Dermis blood vessel endothelial cell (primary cell): ENCODE measurements around the gene GPATCH2L. TPM values are rescaled to one million over a fixed set of nuclear protein-coding genes. Genes with fewer than 3 reads are reported as not detected.

Source experiments
- DNase-seq: peaks from one replicate; pipeline ENCODE4 v3.0.0; 2010
- total RNA-seq: library from RNA; depleted of rRNA; stranded (reverse); fragments of >200 nt; gene quantifications from 2 replicates; pipeline ENCODE4 v1.2.3, GENCODE V29; 2014

The GPATCH2L gene
- total RNA-seq, 1 donor from 2014 or later = 66.5 TPM

DNA sequence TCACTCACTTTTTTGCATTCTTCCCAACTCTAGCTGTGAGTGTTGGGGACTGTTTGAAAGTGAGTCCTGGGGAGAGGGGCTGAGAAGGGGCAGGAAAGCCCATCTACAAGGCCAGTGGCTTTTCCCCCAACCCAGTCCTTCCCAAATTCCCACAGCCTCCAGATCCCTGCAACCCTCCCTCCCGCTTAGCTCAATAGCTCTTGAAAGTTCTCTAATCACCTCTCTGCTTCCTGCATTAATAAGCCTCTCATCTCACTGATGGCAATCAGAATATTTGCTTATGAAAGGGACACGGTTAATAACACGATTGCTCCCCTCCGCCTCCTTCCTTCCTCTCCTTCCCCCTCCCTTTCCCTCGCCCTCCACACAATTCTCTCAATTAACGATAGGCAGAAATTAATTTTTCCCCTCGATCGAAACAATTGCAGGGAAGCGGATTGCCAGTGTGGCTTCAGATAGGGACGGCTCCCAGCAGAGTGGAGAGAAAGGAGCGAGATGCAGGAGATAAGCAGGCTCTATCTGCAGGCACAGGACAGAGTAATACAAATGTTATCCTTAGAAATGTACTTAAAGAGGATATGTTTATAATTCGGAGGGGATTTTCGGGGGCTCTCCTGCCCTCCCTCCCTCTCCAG is 15.1 kb upstream of the GPATCH2L start:
- no peak for DNase-seq

DNA sequence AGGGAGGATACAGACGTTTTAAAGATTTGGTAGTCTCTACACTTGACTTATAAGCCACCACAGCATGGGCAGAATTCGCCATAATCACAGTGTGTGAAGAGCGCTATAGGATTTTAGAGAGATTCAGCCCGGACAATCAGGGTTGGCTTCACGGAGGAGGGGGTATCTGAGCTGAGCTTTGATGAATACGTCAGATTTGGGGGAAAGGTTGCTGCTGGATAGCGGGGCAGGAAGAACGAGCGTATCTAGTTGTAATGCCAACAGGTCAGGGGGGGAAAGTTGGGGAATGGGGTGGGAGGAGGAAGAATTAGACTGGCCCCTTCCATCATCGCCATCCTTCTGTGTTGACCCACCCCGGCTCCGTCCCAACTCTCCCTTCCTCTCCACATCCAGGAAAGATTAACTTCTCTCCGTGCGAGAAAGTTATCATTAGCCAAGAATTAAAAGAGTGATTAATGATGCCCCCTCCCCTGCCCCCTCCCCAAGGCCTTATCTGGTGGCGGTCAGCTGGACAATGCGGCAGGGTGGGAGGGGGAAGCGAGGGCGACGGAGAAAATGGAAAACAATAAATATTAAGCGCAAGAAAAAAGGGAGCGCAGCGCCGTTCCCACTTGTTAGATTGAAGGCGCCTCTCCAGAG is 13.5 kb upstream of the GPATCH2L start:
- DNase-seq = no peak

GRCh38 chr14:76138758-76139723 is 12.7 kb upstream of the GPATCH2L start:
- no peak for DNase-seq

DNA sequence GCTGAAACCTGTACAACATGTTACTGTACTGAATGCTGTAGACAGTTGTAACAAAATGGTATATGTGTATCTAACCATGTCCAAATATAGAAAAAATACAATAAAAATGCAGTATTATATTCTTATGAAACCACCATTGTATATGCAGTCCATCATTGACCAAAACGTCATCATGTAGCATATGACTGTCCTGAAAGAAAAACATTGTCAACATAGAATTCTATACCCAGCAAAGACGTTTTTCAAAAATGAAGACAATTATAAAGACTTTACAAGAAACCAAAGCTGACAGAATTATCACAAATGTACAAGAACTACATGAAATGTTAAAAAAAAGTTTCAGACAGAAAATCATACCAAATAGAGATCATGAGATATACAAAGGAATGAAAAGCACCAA is 8.1 kb upstream of the GPATCH2L start:
- DNase-seq = no peak

DNA sequence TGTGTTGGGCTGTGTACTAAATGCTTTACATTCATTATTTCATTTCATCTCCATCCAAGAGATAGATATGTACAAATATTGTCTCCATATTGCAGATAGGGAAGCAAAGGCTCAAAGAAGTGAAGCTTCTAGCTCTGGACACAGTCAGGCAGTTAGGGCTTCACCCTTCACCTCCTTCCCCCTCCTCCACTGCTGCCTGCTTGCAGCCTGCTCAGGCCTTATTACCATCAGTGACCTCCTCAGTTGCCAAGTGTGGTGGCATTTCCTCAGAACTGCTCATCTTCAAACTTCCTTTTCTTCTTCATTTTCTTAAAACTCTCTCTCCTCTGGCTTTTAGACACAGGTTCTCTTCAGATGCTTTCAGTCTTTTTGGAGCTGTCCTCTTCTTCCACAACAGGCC is 4.7 kb upstream of the GPATCH2L start:
- DNase-seq = no peak

DNA sequence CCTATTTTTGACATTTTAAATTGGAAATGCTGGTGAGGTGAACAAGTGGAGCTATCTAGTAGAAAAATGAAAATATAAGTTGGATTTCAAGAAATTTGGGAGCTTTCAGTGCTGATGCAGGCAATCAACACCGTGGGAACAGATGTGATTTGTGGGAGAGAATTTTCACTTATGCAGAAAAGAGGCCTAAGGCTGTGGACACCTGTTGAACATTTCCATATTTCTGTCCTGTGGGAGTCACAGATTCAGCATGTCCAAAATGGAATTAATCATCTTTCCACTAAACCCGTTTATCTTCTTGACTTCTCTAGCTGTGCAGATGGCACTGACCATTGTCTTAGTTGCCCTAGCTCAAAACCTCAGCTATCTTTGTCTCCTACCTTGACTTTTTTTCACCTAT is 2.5 kb upstream of the GPATCH2L start:
- no peak for DNase-seq

GRCh38 chr14:76152333-76152681 is 585 bp downstream of the GPATCH2L start:
- DNase-seq = peak; percentile 92

DNA sequence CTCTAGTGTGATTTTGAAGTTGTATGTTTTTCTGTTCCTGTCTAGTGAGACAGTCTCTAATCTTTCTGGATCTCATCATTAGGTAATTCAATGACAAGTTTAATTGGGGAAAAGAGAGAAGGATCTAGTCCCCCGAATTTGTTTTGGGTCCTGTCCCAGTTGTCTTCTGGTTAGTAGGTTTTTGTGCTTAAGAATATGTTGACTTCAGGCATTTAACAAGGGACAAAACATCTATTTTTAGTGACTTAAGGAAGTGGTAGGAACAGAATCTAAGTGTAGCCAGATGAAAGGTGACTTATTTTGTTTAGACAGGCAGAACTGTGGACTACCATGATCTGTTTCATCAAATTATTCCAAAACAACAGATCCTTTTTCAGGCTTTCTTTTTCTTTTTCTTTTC is 2.2 kb downstream of the GPATCH2L start:
- DNase-seq = no peak

- DNase-seq = no peak
These were observed 2.9 kb downstream of the GPATCH2L start for GRCh38 chr14:76154539-76155126.

GRCh38 chr14:76163668-76164363 is 12.1 kb downstream of the GPATCH2L start:
- no peak for DNase-seq

GRCh38 chr14:76168531-76168930 is 16.8 kb downstream of the GPATCH2L start:
- DNase-seq = no peak

DNA sequence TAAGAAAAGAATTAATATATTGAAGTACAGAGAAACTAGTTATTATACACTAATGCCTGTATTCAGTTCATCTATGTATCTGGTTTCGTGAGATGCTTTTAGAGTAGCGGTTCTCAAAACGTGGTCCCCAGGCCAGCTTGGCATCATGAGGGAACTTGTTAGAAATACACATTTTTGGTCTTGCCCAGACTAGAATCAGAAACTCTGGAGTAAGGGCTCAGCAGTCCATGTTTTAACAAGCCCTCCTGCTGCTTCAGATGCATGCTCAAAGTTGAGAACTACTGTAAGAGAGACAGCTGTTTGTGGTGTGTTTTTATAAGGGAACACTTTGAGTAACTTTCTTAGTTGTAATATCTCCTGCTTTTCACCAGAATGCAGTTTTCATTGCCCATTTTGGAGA is 18.1 kb downstream of the GPATCH2L start:
- no peak for DNase-seq

DNA sequence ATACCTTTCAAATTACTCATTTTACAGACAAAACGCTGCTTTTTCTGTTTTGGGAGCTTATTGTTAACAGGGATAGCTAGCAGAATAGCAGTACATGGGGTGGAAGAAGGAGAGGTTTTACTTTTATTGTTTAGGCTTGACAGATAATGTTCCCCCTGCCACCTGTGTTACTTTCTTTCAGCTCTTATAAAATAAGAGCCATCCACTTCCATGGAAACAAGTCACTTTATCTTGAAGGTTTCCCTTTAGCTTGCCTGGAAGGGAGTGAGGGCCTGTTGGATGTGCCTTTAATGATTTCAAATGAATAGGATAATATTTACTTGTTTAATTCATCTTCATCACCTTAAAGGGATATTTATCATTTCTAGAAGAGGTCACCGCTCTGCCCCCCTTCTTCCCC is 23.3 kb downstream of the GPATCH2L start:
- DNase-seq = no peak

GRCh38 chr14:76175942-76176341 is 24.2 kb downstream of the GPATCH2L start:
- DNase-seq = no peak

- peak; percentile 41 for DNase-seq
These were observed 29.8 kb downstream of the GPATCH2L start for GRCh38 chr14:76181546-76181945.

DNA sequence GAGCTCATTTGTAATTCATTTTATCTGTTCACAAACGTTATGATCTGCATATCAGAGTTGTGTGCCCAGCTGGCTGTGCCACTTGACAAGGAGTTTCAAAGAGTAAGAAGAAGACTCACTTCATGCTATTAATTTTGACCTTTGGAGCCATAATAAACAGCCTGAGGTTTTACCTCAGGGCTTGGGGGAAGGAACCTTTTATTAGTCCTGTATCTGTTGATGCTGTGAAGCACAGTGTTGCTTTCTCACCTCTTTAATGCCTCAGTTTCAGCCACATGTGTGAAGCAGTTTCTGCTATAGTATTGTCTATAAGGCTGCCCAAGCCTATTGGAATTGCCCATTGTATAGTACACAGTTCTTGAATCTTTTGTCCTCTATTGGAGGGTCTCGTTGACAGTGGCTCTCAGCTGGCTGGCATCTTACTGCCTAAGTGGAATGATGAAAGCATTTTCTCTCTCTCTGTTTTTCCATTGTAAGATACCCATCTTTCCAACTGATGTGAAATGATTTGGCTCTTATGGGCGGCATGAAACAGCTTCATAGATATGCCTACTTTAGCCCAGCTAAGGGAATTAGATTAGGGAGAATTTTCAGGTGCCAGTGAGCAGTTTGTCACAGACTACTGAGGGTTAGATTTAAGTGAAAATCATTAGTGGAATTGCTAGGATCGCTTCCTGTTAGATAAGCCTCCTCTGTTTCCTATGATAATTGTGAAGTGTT is 34.7 kb downstream of the GPATCH2L start:
- peak; percentile 19 for DNase-seq

DNA sequence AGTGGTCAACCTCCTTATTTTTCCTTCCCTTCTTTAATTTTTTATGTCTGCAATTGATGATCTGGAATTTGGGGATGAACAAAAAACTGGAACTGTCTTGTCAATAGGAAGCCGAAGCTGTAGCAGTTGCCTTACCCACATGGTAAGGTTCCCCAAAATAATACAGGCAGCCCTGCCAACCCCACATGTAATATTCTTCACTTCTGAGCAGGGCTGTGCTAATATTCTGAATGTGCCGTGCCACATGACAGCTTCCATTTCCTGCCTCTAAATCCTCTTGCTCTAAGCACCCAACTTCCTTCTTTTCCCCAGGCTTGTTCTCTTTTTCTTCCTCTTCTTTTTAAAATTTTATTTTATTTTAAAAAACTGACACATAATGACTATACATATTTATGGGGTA is 39.6 kb downstream of the GPATCH2L start:
- DNase-seq = no peak

GRCh38 chr14:76193696-76194095 is 42.0 kb downstream of the GPATCH2L start:
- peak; percentile 3 for DNase-seq

- DNase-seq = no peak
These were observed 42.6 kb downstream of the GPATCH2L start for GRCh38 chr14:76194327-76194726.

GRCh38 chr14:76195003-76195402 is 43.3 kb downstream of the GPATCH2L start:
- DNase-seq = no peak

GRCh38 chr14:76196980-76197695 is 45.4 kb downstream of the GPATCH2L start:
- no peak for DNase-seq
